DOHH2 (cell line): ENCODE data around the gene DLG1.
"Not testable (repeated sequence)": the region's sequence is repeated elsewhere in the genome, so short reads cannot be mapped to it uniquely, and the experiment has no call there.

Experiments used
- EZH2phosphoT487 ChIP-seq: fragments of 200-600 bp; sonication (generic); IDR thresholded peaks from 2 replicates; pipeline ENCODE4 v1.6.1; 2017; ENCODE audit warnings: borderline replicate concordance, mild to moderate bottlenecking, antibody characterized with exemption, low read length, moderate library complexity, mixed read lengths
- TF ChIP-seq, protein P1 (sequence below): fragments of 200-600 bp; sonication (generic); IDR thresholded peaks from one replicate; pipeline ENCODE4 v1.5.1; 2014; ENCODE audit warnings: antibody characterized with exemption, mild to moderate bottlenecking, low read depth, low read length; ENCODE audit not compliant: poor library complexity, severe bottlenecking

DNA sequence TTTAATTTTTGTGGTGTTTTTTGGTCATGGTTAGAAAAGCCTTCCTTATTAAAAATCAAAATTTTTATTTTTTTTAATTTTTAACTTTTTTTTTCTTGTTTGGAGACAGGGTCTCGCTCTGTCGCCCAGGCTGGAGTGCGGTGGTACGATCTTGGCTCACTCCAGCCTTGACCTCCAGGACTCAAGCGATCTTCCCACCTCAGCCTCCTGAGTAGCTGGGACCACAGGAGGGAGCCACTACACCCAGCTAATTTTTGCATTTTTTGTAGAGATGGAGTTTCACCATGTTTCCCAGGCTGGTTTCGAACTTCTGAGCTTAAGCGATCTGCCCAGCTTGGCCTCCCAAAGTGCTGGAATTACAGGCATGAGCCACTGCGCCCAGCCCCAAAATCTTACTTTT, 21.6 kb downstream of the DLG1 start:
- TF ChIP-seq, protein P1, sequence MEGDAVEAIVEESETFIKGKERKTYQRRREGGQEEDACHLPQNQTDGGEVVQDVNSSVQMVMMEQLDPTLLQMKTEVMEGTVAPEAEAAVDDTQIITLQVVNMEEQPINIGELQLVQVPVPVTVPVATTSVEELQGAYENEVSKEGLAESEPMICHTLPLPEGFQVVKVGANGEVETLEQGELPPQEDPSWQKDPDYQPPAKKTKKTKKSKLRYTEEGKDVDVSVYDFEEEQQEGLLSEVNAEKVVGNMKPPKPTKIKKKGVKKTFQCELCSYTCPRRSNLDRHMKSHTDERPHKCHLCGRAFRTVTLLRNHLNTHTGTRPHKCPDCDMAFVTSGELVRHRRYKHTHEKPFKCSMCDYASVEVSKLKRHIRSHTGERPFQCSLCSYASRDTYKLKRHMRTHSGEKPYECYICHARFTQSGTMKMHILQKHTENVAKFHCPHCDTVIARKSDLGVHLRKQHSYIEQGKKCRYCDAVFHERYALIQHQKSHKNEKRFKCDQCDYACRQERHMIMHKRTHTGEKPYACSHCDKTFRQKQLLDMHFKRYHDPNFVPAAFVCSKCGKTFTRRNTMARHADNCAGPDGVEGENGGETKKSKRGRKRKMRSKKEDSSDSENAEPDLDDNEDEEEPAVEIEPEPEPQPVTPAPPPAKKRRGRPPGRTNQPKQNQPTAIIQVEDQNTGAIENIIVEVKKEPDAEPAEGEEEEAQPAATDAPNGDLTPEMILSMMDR, result not testable (repeated sequence)
- not testable (repeated sequence) for TF ChIP-seq EZH2phosphoT487
